G401.6 (cell line): ENCODE measurements around the gene IPO5.

Source experiments
- FAIRE-seq: peaks from 2 replicates; lab custom pipeline; 2012; peaks lifted over from hg19 to GRCh38; lab: Jason Lieb, UNC

IPO5 gene

DNA sequence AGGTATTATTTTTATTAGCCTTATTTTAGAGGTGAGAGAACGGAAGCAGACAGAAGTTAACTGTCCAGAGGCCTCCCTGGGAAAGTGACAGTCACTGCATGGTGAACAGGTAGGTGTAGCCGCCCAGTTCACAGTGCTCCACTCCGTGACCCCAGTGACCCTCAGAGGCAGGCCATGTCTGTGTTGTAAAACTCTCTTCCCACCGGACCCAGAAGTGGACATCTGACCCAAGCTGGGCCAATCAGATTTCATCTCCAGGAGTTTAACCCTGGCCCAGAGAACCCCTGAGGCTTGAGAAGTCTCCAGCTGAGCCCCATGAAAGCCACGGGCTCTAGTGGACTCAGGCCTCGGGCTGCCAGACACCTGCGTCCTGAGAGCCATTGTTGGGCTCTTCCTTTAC is 105.8 kb downstream of the IPO5 start:
- FAIRE-seq, result no peak

DNA sequence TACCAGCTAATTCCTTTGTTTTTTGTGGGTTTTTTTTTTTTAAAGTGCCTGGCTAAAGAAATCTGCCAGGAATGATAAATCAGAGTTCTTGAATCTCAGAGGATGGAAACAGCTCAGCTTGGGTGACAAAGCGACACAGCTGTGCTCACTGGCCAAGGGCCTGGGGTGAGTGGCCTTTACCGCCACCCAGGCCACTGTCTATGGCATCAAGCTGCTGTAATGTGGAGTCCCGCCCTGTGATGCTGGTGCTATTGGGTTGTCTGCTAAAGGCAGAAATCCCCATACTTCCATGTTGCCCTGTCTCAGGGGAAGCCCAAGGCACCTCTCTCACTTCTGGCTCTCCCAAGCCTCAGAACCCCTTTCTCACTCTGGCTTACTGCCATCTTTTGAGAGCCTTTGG is 106.8 kb downstream of the IPO5 start:
- no peak for FAIRE-seq

DNA sequence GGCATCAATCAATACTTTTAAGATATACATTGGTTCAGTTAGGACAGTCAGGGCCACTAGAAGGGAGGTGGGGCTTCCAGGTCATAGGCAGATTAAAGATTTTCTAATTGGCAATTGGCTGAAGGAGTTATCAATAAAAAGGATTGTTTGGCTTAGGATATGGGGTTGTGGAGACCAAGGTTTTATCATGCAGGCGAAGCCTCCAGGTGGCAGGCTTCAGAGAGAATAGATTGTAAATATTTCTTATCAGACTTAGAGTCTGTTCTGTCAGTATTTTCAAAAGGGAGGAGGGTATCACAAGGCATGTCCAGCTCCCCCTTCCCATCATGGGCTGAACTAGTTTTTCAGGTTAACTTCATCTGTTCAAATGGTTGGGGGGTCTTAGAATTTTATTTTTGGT is 112.0 kb downstream of the IPO5 start:
- FAIRE-seq, result no peak

DNA sequence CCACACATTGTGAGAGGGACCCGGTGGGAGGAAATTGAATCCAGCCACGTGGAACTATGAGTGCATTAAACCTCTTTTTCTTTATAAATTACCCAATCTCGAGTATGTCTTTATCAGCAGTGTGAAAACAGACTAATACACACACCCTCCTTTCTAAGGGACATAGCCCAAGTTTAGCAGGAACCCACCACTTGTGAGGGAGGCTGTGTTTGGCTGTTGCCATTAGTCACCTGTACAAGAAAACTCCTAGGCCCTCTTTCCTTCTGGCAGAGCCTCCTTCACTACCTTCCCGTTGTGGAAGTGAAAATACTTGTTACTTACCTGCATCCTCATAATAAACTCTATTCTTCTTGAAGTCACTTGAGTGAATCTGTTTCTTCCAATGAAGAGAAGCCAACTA is 113.2 kb downstream of the IPO5 start:
- FAIRE-seq, result no peak

DNA sequence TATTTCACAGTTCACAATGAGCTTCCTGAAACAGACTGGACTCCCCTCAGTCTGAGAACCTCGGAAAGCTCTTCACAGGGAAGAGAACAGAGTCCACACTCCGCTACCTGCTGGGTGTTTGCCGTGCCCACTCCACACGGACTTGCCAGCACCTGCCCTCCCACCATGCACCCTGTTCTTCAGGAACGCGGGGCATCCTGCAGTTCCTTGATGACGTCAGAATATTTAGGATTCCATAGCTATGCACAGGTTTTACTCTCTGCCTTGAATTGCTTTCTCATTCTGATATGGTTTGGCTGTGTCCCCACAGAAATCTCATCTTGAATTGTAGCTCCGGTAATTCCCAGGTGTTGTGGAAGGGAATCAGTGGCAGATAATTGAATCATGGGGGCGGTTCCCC is 115.0 kb downstream of the IPO5 start:
- FAIRE-seq, result no peak

DNA sequence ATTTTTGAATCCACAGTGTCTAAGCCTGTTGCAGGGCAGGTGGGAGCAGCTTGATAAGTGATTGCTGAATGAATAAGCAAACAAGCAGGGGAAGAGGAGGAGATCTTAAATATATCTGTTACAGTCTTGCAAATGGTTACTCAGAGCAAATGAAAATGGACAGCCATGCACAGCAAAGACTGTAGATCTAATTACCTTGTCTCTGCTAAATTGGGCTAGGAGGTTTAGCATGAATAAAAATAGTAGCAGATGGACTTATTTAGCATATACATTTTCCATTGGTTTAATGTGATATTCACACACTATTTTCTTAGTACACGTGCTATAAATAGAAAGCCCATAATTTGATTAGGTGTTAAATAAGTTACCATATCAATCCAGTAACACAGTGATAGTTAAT is 116.5 kb downstream of the IPO5 start:
- no peak for FAIRE-seq

DNA sequence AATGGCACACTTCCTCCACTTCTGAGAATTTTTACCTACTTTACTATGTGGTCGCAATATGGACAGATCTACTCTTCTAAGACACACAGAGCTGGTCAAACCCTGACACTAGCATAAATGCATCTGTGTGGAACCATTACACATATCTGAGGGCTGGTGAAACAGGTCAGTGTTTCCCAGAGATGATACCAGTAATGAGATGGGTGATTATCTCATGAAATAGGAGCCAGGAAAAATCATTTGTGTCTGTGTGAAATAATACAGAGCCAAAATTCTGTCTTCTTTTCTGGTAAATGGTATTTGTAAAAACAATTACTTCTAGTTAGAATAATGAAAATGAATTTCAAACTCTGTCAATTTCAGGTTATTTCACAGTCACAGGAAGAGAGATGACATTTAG is 117.8 kb downstream of the IPO5 start:
- no peak for FAIRE-seq

DNA sequence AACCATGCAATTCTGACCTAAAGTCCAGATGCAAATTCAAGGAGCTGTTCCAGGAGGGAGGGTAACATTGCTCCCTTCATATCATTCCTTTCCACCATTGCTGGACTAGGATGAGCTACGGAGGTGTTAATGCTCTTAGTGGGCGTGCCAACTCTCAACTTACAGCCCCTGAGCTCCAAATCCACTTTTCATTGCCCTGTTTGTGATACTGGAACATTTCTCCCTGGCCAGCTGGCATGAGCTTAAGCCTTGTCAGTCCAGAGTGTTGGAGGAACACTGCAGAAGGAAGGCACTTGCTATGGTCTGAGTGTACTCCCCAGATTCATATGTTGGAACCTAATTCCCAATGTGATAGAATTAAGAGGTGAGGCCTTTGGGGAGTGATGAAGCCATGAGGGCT is 119.0 kb downstream of the IPO5 start:
- FAIRE-seq, result no peak
